ENCODE data around the gene ST3GAL5. TPM values are rescaled to one million over a fixed set of nuclear protein-coding genes. Genes with fewer than 3 reads are reported as not detected.
"Not testable (repeated sequence)": the region's sequence is repeated elsewhere in the genome, so short reads cannot be mapped to it uniquely, and the experiment has no call there.

Gene ST3GAL5
- total RNA-seq, 1 donor from 2014 or later, result 27.3 TPM

DNA sequence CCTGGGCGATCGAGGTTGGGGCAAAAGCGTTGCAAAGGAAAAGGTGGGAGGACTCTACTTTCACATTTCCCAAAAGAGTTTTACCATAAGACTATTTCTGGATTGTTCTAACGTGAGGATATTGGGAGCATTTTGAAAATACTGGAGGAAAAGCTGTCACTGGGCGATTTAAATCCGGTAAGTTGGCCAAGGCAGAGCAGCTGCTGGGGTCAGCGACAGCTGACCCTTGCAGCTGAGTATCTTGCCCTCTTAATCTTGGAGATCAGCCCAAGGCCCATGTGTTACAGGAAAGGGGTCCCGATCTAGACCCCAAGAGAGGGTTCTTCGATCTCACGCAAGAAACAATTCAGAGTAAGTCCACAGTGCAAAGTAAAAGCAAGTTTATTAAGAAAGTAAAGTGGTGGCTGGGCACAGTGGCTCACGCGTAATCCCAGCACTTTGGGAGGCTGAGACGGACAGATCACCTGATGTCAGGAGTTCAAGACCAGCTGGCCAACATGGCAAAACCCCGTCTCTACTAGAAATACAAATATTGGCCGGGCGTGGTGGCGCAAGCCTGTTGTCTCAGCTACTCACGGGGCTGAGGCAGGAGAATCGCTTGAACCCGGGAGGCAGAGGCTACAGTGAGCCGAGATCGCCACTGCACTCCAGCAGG, 964 bp upstream of the ST3GAL5 start:
- H3K27ac Mint-ChIP-seq, result peak overlapping the region; percentile 90
- no peaks in the 10 kb centered on the region for H3K9me3 Mint-ChIP-seq (ENCODE audit: low read depth)
- H3K4me1 Mint-ChIP-seq (ENCODE audit: low read depth), result peaks cover 31% of the 10 kb centered on the region
- DNase-seq (ENCODE audit: low spot score, unreplicated experiment), result no peak
- H3K4me3 Mint-ChIP-seq (ENCODE audit: low read depth), result peak overlapping the region; percentile 78
- TF ChIP-seq, protein P1, sequence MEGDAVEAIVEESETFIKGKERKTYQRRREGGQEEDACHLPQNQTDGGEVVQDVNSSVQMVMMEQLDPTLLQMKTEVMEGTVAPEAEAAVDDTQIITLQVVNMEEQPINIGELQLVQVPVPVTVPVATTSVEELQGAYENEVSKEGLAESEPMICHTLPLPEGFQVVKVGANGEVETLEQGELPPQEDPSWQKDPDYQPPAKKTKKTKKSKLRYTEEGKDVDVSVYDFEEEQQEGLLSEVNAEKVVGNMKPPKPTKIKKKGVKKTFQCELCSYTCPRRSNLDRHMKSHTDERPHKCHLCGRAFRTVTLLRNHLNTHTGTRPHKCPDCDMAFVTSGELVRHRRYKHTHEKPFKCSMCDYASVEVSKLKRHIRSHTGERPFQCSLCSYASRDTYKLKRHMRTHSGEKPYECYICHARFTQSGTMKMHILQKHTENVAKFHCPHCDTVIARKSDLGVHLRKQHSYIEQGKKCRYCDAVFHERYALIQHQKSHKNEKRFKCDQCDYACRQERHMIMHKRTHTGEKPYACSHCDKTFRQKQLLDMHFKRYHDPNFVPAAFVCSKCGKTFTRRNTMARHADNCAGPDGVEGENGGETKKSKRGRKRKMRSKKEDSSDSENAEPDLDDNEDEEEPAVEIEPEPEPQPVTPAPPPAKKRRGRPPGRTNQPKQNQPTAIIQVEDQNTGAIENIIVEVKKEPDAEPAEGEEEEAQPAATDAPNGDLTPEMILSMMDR (IDR thresholded peaks at IDR 0.05; ENCODE audit: unreplicated experiment), result no peak
- H3K27me3 Mint-ChIP-seq, result peaks cover 5% of the 10 kb centered on the region
- H3K36me3 Mint-ChIP-seq (ENCODE audit: insufficient read depth), result peaks cover 1% of the 10 kb centered on the region

GRCh38 chr2:85888020-85888683, 638 bp downstream of the ST3GAL5 start:
- Mint-ChIP-seq H3K4me1 (ENCODE audit: low read depth) (peaks cover 30% of the 10 kb centered on the region), H3K27ac (peak overlapping the region; percentile 83), H3K4me3 (ENCODE audit: low read depth) (peak overlapping the region; percentile 82), H3K9me3 (ENCODE audit: low read depth) (peaks cover 2% of the 10 kb centered on the region), H3K27me3 (peaks cover 5% of the 10 kb centered on the region), H3K36me3 (ENCODE audit: insufficient read depth) (peaks cover 4% of the 10 kb centered on the region)
- DNase-seq (ENCODE audit: low spot score, unreplicated experiment), result peak; percentile 11
- TF ChIP-seq, protein P1 (IDR thresholded peaks at IDR 0.05; ENCODE audit: unreplicated experiment), result no peak

DNA sequence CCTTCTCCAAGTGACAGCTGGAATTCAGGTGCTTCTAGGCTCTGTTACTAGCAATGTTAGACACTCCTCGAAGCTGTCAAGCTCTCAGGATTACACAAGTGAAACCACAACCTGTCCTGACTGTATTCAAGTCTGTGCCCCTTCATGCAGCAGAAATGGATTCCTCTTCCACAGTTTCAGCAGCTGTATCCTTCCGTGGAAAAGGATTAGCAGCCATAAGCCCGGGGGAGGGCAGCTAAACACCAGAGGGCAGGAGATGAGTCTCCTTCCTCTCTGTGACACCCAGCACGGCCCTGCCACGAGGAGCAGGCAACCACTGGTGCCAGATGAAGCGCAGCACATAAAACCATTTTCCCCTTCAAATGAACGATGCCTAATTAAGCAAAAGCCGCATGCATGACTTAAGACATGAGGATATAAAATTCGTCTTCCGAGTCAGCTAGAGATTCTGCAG, 1.2 kb downstream of the ST3GAL5 start:
- no peak for DNase-seq (ENCODE audit: low spot score, unreplicated experiment)
- H3K4me3 Mint-ChIP-seq (ENCODE audit: low read depth), result peak overlapping the region; percentile 82
- peak overlapping the region; percentile 42 for H3K27ac Mint-ChIP-seq
- H3K27me3 Mint-ChIP-seq, result peaks cover 5% of the 10 kb centered on the region
- H3K9me3 Mint-ChIP-seq (ENCODE audit: low read depth), result peaks cover 3% of the 10 kb centered on the region
- TF ChIP-seq, protein P1 (IDR thresholded peaks at IDR 0.05; ENCODE audit: unreplicated experiment), result no peak
- H3K4me1 Mint-ChIP-seq (ENCODE audit: low read depth), result peaks cover 30% of the 10 kb centered on the region
- H3K36me3 Mint-ChIP-seq (ENCODE audit: insufficient read depth), result peaks cover 8% of the 10 kb centered on the region

DNA sequence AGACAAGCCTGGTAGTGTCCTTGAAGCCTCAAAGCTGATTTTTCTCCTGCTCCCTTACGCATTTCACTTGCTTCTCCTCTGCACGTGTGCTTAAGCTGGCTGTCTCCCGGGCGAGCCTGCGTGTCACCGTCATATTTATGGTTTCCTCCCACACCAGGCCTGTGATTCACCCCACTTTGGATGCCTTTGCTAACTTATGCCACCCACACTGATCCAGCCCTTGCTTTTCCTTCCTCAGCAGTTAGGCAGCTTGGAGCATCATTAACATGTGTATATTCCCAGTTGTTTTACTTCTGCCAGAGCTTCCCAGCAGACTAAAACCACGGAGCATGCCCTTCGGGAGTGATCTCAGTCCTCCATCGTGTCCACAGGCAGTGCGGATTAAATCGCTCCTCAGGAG, 2.2 kb downstream of the ST3GAL5 start:
- Mint-ChIP-seq H3K36me3 (ENCODE audit: insufficient read depth) (peaks cover 13% of the 10 kb centered on the region), H3K27ac (no peak overlapping the region), H3K27me3 (peaks cover 5% of the 10 kb centered on the region), H3K9me3 (ENCODE audit: low read depth) (peaks cover 4% of the 10 kb centered on the region), H3K4me1 (ENCODE audit: low read depth) (peaks cover 30% of the 10 kb centered on the region), H3K4me3 (ENCODE audit: low read depth) (peak overlapping the region; percentile 82)
- TF ChIP-seq, protein P1 (IDR thresholded peaks at IDR 0.05; ENCODE audit: unreplicated experiment), result no peak
- DNase-seq (ENCODE audit: low spot score, unreplicated experiment), result no peak

DNA sequence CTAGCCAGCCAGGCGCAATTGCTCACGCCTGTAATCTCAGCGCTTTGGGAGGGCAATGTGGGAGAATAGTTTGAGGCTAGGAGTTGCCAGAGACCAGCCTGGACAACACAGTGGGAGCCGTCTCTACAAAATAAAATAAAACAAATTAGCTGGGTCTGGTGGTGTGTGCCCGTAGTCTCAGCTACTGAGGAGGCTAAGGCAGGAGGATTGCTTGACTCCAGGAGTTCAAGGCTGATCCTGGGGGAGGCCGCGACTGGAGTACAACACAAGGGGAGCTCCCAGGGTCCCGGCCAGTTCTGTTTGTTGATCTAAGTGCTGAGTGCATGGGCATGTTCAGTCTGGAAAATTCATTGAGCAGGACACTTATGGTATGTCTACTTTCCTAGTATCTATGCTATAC, 2.6 kb downstream of the ST3GAL5 start:
- Mint-ChIP-seq H3K27ac (no peak overlapping the region), H3K4me3 (ENCODE audit: low read depth) (peak overlapping the region; percentile 10), H3K27me3 (peaks cover 5% of the 10 kb centered on the region)

GRCh38 chr2:85881781-85882180, 7.0 kb downstream of the ST3GAL5 start:
- H3K9me3 Mint-ChIP-seq (ENCODE audit: low read depth), result peaks cover 11% of the 10 kb centered on the region
- peaks cover 24% of the 10 kb centered on the region for H3K36me3 Mint-ChIP-seq (ENCODE audit: insufficient read depth)
- H3K4me3 Mint-ChIP-seq (ENCODE audit: low read depth); H3K4me1 Mint-ChIP-seq (ENCODE audit: low read depth); DNase-seq (ENCODE audit: low spot score, unreplicated experiment); H3K27ac Mint-ChIP-seq; H3K27me3 Mint-ChIP-seq: not testable (repeated sequence)

More for the DNA sequence above, 2.6 kb downstream of the ST3GAL5 start:
- TF ChIP-seq, protein P1 (IDR thresholded peaks at IDR 0.05; ENCODE audit: unreplicated experiment), result no peak
- H3K4me1 Mint-ChIP-seq (ENCODE audit: low read depth), result peaks cover 30% of the 10 kb centered on the region
- peaks cover 8% of the 10 kb centered on the region for H3K9me3 Mint-ChIP-seq (ENCODE audit: low read depth)
- H3K36me3 Mint-ChIP-seq (ENCODE audit: insufficient read depth), result peaks cover 17% of the 10 kb centered on the region
- DNase-seq (ENCODE audit: low spot score, unreplicated experiment), result no peak

DNA sequence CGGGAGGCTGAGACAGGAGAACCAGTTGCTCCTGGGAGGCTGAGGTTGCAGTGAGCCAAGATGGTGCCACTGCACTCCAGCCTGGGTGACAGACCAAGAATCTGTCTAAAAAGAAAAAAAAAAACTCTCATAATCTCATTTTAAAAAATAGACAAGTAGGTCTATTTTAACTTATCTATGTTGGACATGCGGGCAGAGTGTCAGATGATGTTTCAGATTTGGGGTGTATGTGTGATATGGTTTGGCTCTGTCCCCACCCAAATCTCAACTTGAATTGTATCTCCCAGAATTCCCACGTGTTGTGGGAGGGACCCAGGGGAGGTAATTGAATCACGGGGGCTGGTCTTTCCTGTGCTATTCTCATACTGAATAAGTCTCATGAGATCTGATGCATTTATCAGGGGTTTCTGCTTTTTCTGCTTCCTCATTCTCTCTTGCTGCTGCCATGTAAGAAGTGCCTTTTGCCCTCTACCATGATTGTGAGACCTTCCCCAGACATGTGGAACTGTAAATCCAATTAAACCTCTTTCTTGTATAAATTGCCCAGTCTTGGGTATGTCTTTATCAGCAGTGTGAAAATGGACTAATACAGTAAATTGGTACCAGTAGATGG, 8.0 kb downstream of the ST3GAL5 start:
- not testable (repeated sequence) for H3K27me3 Mint-ChIP-seq; H3K4me1 Mint-ChIP-seq (ENCODE audit: low read depth); H3K27ac Mint-ChIP-seq; H3K4me3 Mint-ChIP-seq (ENCODE audit: low read depth); DNase-seq (ENCODE audit: low spot score, unreplicated experiment)
- H3K36me3 Mint-ChIP-seq (ENCODE audit: insufficient read depth), result peaks cover 24% of the 10 kb centered on the region
- H3K9me3 Mint-ChIP-seq (ENCODE audit: low read depth), result peaks cover 11% of the 10 kb centered on the region
